ENCODE results near the gene NPB.
"Not testable (repeated sequence)": the region's sequence is repeated elsewhere in the genome, so short reads cannot be mapped to it uniquely, and the experiment has no call there.

The NPB gene

GRCh38 chr17:81916234-81917001 lies 14.4 kb downstream of the NPB start:
- no peak for DNase-seq (ENCODE audit: low spot score)
- no peak for TF ChIP-seq CTCF (IDR thresholded peaks at IDR 0.05; ENCODE audit: extremely low read depth, missing control alignments)

GRCh38 chr17:81917565-81918332 lies 15.7 kb downstream of the NPB start, which contains the start of gene SIRT7:
Gene SIRT7, minus strand, starts transcription at chr17:81918176. Its CDS starts 45 bp downstream, at chr17:81918131.
- no peak for TF ChIP-seq CTCF (IDR thresholded peaks at IDR 0.05; ENCODE audit: extremely low read depth, missing control alignments)
- DNase-seq (ENCODE audit: low spot score) = peak; percentile 99

GRCh38 chr17:81918333-81918669 lies 16.3 kb downstream of the NPB start:
- not testable (repeated sequence) for DNase-seq (ENCODE audit: low spot score)

- DNase-seq (ENCODE audit: low spot score) = no peak
- no peak for TF ChIP-seq CTCF (IDR thresholded peaks at IDR 0.05; ENCODE audit: extremely low read depth, missing control alignments)
Measured at GRCh38 chr17:81918832-81919545, 17.0 kb downstream of the NPB start.

GRCh38 chr17:81920612-81921536 lies 18.8 kb downstream of the NPB start:
- no peak for TF ChIP-seq CTCF (IDR thresholded peaks at IDR 0.05; ENCODE audit: extremely low read depth, missing control alignments)
- DNase-seq (ENCODE audit: low spot score) = no peak

GRCh38 chr17:81921537-81921862 lies 19.5 kb downstream of the NPB start:
- no peak for TF ChIP-seq CTCF (IDR thresholded peaks at IDR 0.05; ENCODE audit: extremely low read depth, missing control alignments)
- no peak for DNase-seq (ENCODE audit: low spot score)

- TF ChIP-seq CTCF (IDR thresholded peaks at IDR 0.05; ENCODE audit: extremely low read depth, missing control alignments) = no peak
- DNase-seq (ENCODE audit: low spot score) = no peak
Measured at GRCh38 chr17:81921996-81922565, 20.0 kb downstream of the NPB start.
